Measurements from ENCODE around the gene SFRP2. TPM values are rescaled to one million over a fixed set of nuclear protein-coding genes. Genes with fewer than 3 reads are reported as not detected.

SFRP2 gene
- polyA plus RNA-seq, 1 experiment = not detected

GRCh38 chr4:153782581-153782980 lies 6.3 kb downstream of the SFRP2 start:
- no peak for TF ChIP-seq CTCF (IDR thresholded peaks at IDR 0.05; ENCODE audit: low read depth, low read length)
- ChIA-PET POLR2A (no interaction called here), CTCF (no interaction called here)
- no peak for DNase-seq (ENCODE audit: low read depth, low spot score)
- Histone ChIP-seq H3K27ac (ENCODE audit: low read depth, low read length) (no peak overlapping the region), H3K9me3 (ENCODE audit: control insufficient read depth, insufficient read depth, low read length) (no peaks in the 10 kb centered on the region; the same call in 1 of the 2 replicates), H3K27me3 (ENCODE audit: control insufficient read depth, insufficient read depth, low read length) (peaks cover 10% of the 10 kb centered on the region), H3K4me3 (ENCODE audit: low read depth, low read length) (no peak overlapping the region)

- Histone ChIP-seq H3K9me3 (ENCODE audit: control insufficient read depth, insufficient read depth, low read length) (no peaks in the 10 kb centered on the region; the same call in 1 of the 2 replicates), H3K27ac (ENCODE audit: low read depth, low read length) (no peak overlapping the region), H3K27me3 (ENCODE audit: control insufficient read depth, insufficient read depth, low read length) (peaks cover 3% of the 10 kb centered on the region), H3K4me3 (ENCODE audit: low read depth, low read length) (no peak overlapping the region)
- DNase-seq (ENCODE audit: low read depth, low spot score) = no peak
- POLR2A ChIA-PET = no interaction called here
- CTCF ChIA-PET = no interaction called here
- TF ChIP-seq CTCF (IDR thresholded peaks at IDR 0.05; ENCODE audit: low read depth, low read length) = no peak
Observed at GRCh38 chr4:153781717-153782416, 7.0 kb downstream of the SFRP2 start.

- CTCF ChIA-PET = interaction anchor here (1.4 kb wide), 1 partner anchor 31 kb away, joined by 3 read pairs; no protein-coding TSS in a partner anchor
- Histone ChIP-seq H3K9me3 (ENCODE audit: control insufficient read depth, insufficient read depth, low read length) (no peaks in the 10 kb centered on the region; the same call in 1 of the 2 replicates), H3K4me3 (ENCODE audit: low read depth, low read length) (no peak overlapping the region), H3K27ac (ENCODE audit: low read depth, low read length) (no peak overlapping the region), H3K27me3 (ENCODE audit: control insufficient read depth, insufficient read depth, low read length) (no peaks in the 10 kb centered on the region)
- no peak for TF ChIP-seq CTCF (IDR thresholded peaks at IDR 0.05; ENCODE audit: low read depth, low read length)
- POLR2A ChIA-PET = no interaction called here
- DNase-seq (ENCODE audit: low read depth, low spot score) = no peak
Observed at GRCh38 chr4:153781280-153781679, 7.6 kb downstream of the SFRP2 start.

- POLR2A ChIA-PET = no interaction called here
- H3K27me3 ChIP-seq (ENCODE audit: control insufficient read depth, insufficient read depth, low read length) = no peaks in the 10 kb centered on the region
Observed at GRCh38 chr4:153780876-153781275, 8.0 kb downstream of the SFRP2 start.

More at GRCh38 chr4:153780876-153781275, 8.0 kb downstream of the SFRP2 start:
- no peak overlapping the region for H3K4me3 ChIP-seq (ENCODE audit: low read depth, low read length)
- no peaks in the 10 kb centered on the region; the same call in 1 of the 2 replicates for H3K9me3 ChIP-seq (ENCODE audit: control insufficient read depth, insufficient read depth, low read length)
- no peak for TF ChIP-seq CTCF (IDR thresholded peaks at IDR 0.05; ENCODE audit: low read depth, low read length)
- DNase-seq (ENCODE audit: low read depth, low spot score) = no peak
- H3K27ac ChIP-seq (ENCODE audit: low read depth, low read length) = no peak overlapping the region
- CTCF ChIA-PET = interaction anchor here (1.4 kb wide), 1 partner anchor 30 kb away, joined by 3 read pairs; no protein-coding TSS in a partner anchor

All from AG04450 (cell line).